CD4-positive, alpha-beta T cell treated with Interleukin-1 beta for 1 hour (primary cell): ENCODE data around the gene DIS3L2.
"Not testable (repeated sequence)": the region's sequence is repeated elsewhere in the genome, so short reads cannot be mapped to it uniquely, and the experiment has no call there.

ENCODE experiments used
- DNase-seq, 2 donors: peaks; one replicate each; pipeline ENCODE4 v3.0.0-alpha.2; 2020 to 2022

Gene DIS3L2

GRCh38 chr2:231928901-231929725 is 32.4 kb upstream of the DIS3L2 start:
- DNase-seq, result no peak

- no peak for DNase-seq
Observed at GRCh38 chr2:231929961-231930592, 31.4 kb upstream of the DIS3L2 start.

GRCh38 chr2:231930593-231931281 is 30.8 kb upstream of the DIS3L2 start:
- no peak for DNase-seq

- no peak for DNase-seq
Observed at GRCh38 chr2:231931481-231931915, 30.0 kb upstream of the DIS3L2 start.

- no peak for DNase-seq
Observed at GRCh38 chr2:231932711-231932970, 28.9 kb upstream of the DIS3L2 start.

- no peak for DNase-seq
Observed at GRCh38 chr2:231932985-231933915, 28.3 kb upstream of the DIS3L2 start.

GRCh38 chr2:231933916-231934401 is 27.6 kb upstream of the DIS3L2 start:
- DNase-seq, result no peak

GRCh38 chr2:231934441-231935206 is 26.9 kb upstream of the DIS3L2 start:
- no peak for DNase-seq

- DNase-seq, result no peak
Observed at GRCh38 chr2:231935207-231935524, 26.3 kb upstream of the DIS3L2 start.

GRCh38 chr2:231935815-231936214 is 25.7 kb upstream of the DIS3L2 start:
- no peak for DNase-seq

GRCh38 chr2:231936491-231936890 is 25.0 kb upstream of the DIS3L2 start:
- no peak for DNase-seq

- no peak for DNase-seq
Observed at GRCh38 chr2:231937057-231937456, 24.5 kb upstream of the DIS3L2 start.

- DNase-seq, result no peak
Observed at GRCh38 chr2:231939022-231939421, 22.5 kb upstream of the DIS3L2 start.

GRCh38 chr2:231940795-231941194 is 20.7 kb upstream of the DIS3L2 start:
- no peak for DNase-seq

- DNase-seq, result no peak
Observed at GRCh38 chr2:231941673-231942072, 19.8 kb upstream of the DIS3L2 start.

GRCh38 chr2:231942180-231942579 is 19.3 kb upstream of the DIS3L2 start:
- DNase-seq, result no peak

GRCh38 chr2:231946241-231946814 is 15.2 kb upstream of the DIS3L2 start:
- DNase-seq, result no peak

GRCh38 chr2:231947112-231947511 is 14.4 kb upstream of the DIS3L2 start:
- not testable (repeated sequence) for DNase-seq

- no peak for DNase-seq
Observed at GRCh38 chr2:231947694-231948093, 13.8 kb upstream of the DIS3L2 start.

GRCh38 chr2:231951452-231952035 is 10.0 kb upstream of the DIS3L2 start:
- DNase-seq, result no peak

- DNase-seq, result no peak
Observed at GRCh38 chr2:231955758-231956472, 5.6 kb upstream of the DIS3L2 start.
